ENCODE results near the gene GIMAP6. TPM values are rescaled to one million over a fixed set of nuclear protein-coding genes. Genes with fewer than 3 reads are reported as not detected.

The GIMAP6 gene
- total RNA-seq, 1 experiment from 2014 or later: not detected

- no peaks in the 10 kb centered on the region for H3K9me3 ChIP-seq (ENCODE audit: low read length)
- no TSS peak for BruUV-seq (replicated peaks)
- POLR2A ChIA-PET (ENCODE audit: unreplicated experiment): no interaction called here
Measured at GRCh38 chr7:150626696-150627095, 5.5 kb downstream of the GIMAP6 start.

GRCh38 chr7:150621376-150621775 lies 10.8 kb downstream of the GIMAP6 start:
- POLR2A ChIA-PET (ENCODE audit: unreplicated experiment): no interaction called here
- Histone ChIP-seq H4K20me1 (ENCODE audit: low read length) (no peaks in the 10 kb centered on the region), H3K36me3 (ENCODE audit: low read depth, low read length) (no peaks in the 10 kb centered on the region), H2AFZ (ENCODE audit: low read length) (no peak overlapping the region), H3K4me3 (ENCODE audit: low read length) (no peak overlapping the region), H3K27ac (ENCODE audit: low read length) (no peak overlapping the region), H3F3A (ENCODE audit: low read length, unreplicated experiment) (no peaks in the 10 kb centered on the region), H3K4me1 (ENCODE audit: insufficient read depth, low read length) (peaks cover 17% of the 10 kb centered on the region), H3K9ac (ENCODE audit: low read length) (no peak overlapping the region), H3K79me2 (ENCODE audit: low read length) (no peaks in the 10 kb centered on the region), H3K27me3 (ENCODE audit: low read length) (peaks cover 24% of the 10 kb centered on the region; the same call in 1 of the 2 replicates), H3K9me2 (replicated peaks; ENCODE audit: low read length) (no peaks in the 10 kb centered on the region), H3K4me2 (ENCODE audit: low read length) (no peak overlapping the region), H3K9me3 (ENCODE audit: low read length) (no peaks in the 10 kb centered on the region)
- CTCF ChIA-PET: no interaction called here
- intact Hi-C loops (cut with micrococcal nuclease): no loop called here
- no TSS peak for BruUV-seq (replicated peaks)
- DNase-seq (no peak), ATAC-seq (no peak)
- no peak for TF ChIP-seq EZH2 (IDR thresholded peaks at IDR 0.05; ENCODE audit: low read length, unreplicated experiment)
- no peak for TF ChIP-seq CTCF (conservative IDR thresholded peaks at IDR 0.05; ENCODE audit: low read depth, low read length)
- TF ChIP-seq EZH2phosphoT487 (IDR thresholded peaks at IDR 0.05; ENCODE audit: borderline replicate concordance, low read length): no peak

More at GRCh38 chr7:150626696-150627095, 5.5 kb downstream of the GIMAP6 start:
- Histone ChIP-seq H3K9ac (ENCODE audit: low read length) (no peak overlapping the region), H3K9me2 (replicated peaks; ENCODE audit: low read length) (no peaks in the 10 kb centered on the region), H3K4me3 (ENCODE audit: low read length) (no peak overlapping the region), H3K27ac (ENCODE audit: low read length) (no peak overlapping the region), H3K4me2 (ENCODE audit: low read length) (no peak overlapping the region), H3K36me3 (ENCODE audit: low read depth, low read length) (no peaks in the 10 kb centered on the region), H3F3A (ENCODE audit: low read length, unreplicated experiment) (no peaks in the 10 kb centered on the region), H2AFZ (ENCODE audit: low read length) (no peak overlapping the region), H3K4me1 (ENCODE audit: insufficient read depth, low read length) (no peaks in the 10 kb centered on the region), H4K20me1 (ENCODE audit: low read length) (no peaks in the 10 kb centered on the region), H3K79me2 (ENCODE audit: low read length) (no peaks in the 10 kb centered on the region), H3K27me3 (ENCODE audit: low read length) (peaks cover 28% of the 10 kb centered on the region; the same call in 1 of the 2 replicates)
- CTCF ChIA-PET: no interaction called here
- no peak for TF ChIP-seq EZH2 (IDR thresholded peaks at IDR 0.05; ENCODE audit: low read length, unreplicated experiment)
- TF ChIP-seq CTCF (conservative IDR thresholded peaks at IDR 0.05; ENCODE audit: low read depth, low read length): no peak
- TF ChIP-seq EZH2phosphoT487 (IDR thresholded peaks at IDR 0.05; ENCODE audit: borderline replicate concordance, low read length): no peak
- ATAC-seq (no peak), DNase-seq (no peak)
- intact Hi-C loops (cut with micrococcal nuclease): no loop called here

- H3K9ac ChIP-seq (ENCODE audit: low read length): no peak overlapping the region
- POLR2A ChIA-PET (ENCODE audit: unreplicated experiment): no interaction called here
- CTCF ChIA-PET: no interaction called here
- intact Hi-C loops (cut with micrococcal nuclease): no loop called here
- H2AFZ ChIP-seq (ENCODE audit: low read length): 0 out of 2 replicates have a peak overlapping the region, but pooled peaks have one; percentile 37
- no TSS peak for BruUV-seq (replicated peaks)
- no peak for ATAC-seq
- DNase-seq: no peak
- H3K36me3 ChIP-seq (ENCODE audit: low read depth, low read length): no peaks in the 10 kb centered on the region
- TF ChIP-seq EZH2phosphoT487 (IDR thresholded peaks at IDR 0.05; ENCODE audit: borderline replicate concordance, low read length) (no peak), CTCF (conservative IDR thresholded peaks at IDR 0.05; ENCODE audit: low read depth, low read length) (no peak), EZH2 (IDR thresholded peaks at IDR 0.05; ENCODE audit: low read length, unreplicated experiment) (no peak)
- H3K27ac ChIP-seq (ENCODE audit: low read length): peak overlapping the region; percentile 28
- H3K4me3 ChIP-seq (ENCODE audit: low read length): no peak overlapping the region
- no peaks in the 10 kb centered on the region for H3F3A ChIP-seq (ENCODE audit: low read length, unreplicated experiment)
- H3K4me1 ChIP-seq (ENCODE audit: insufficient read depth, low read length): peaks cover 17% of the 10 kb centered on the region
- H3K9me3 ChIP-seq (ENCODE audit: low read length): no peaks in the 10 kb centered on the region
- peak overlapping the region; percentile 52 for H3K4me2 ChIP-seq (ENCODE audit: low read length)
- H4K20me1 ChIP-seq (ENCODE audit: low read length): no peaks in the 10 kb centered on the region
- no peaks in the 10 kb centered on the region for H3K9me2 ChIP-seq (replicated peaks; ENCODE audit: low read length)
- H3K27me3 ChIP-seq (ENCODE audit: low read length): peaks cover 18% of the 10 kb centered on the region; the same call in 1 of the 2 replicates
- H3K79me2 ChIP-seq (ENCODE audit: low read length): no peaks in the 10 kb centered on the region
Measured at GRCh38 chr7:150620617-150621371, 11.4 kb downstream of the GIMAP6 start.
